ENCODE measurements around the gene TRIM60. TPM values are rescaled to one million over a fixed set of nuclear protein-coding genes. Genes with fewer than 3 reads are reported as not detected.
"Not testable (repeated sequence)": the region's sequence is repeated elsewhere in the genome, so short reads cannot be mapped to it uniquely, and the experiment has no call there.

Gene TRIM60
- total RNA-seq, 1 donor from 2014 or later = not detected

GRCh38 chr4:165010991-165011390, 20.8 kb upstream of the TRIM60 start:
- no peak for DNase-seq (ENCODE audit: low read depth, low spot score)
- Mint-ChIP-seq H3K4me3 (no peak overlapping the region), H3K27ac (ENCODE audit: unreplicated experiment) (no peak overlapping the region), H3K36me3 (ENCODE audit: low read depth) (no peaks in the 10 kb centered on the region), H3K9me3 (no peaks in the 10 kb centered on the region), H3K27me3 (ENCODE audit: low read depth) (no peaks in the 10 kb centered on the region), H3K4me1 (no peaks in the 10 kb centered on the region)
- TF ChIP-seq CTCF (conservative IDR thresholded peaks at IDR 0.05) = no peak

- no peak for TF ChIP-seq CTCF (conservative IDR thresholded peaks at IDR 0.05)
- no peaks in the 10 kb centered on the region for H3K9me3 Mint-ChIP-seq
- H3K4me3 Mint-ChIP-seq = no peak overlapping the region
- no peak for DNase-seq (ENCODE audit: low read depth, low spot score)
- no peaks in the 10 kb centered on the region for H3K4me1 Mint-ChIP-seq
- H3K36me3 Mint-ChIP-seq (ENCODE audit: low read depth) = no peaks in the 10 kb centered on the region
- H3K27me3 Mint-ChIP-seq (ENCODE audit: low read depth) = no peaks in the 10 kb centered on the region
- H3K27ac Mint-ChIP-seq (ENCODE audit: unreplicated experiment) = no peak overlapping the region
Measured at GRCh38 chr4:165011403-165011802, 20.4 kb upstream of the TRIM60 start.

- TF ChIP-seq CTCF (conservative IDR thresholded peaks at IDR 0.05) = no peak
- H3K36me3 Mint-ChIP-seq (ENCODE audit: low read depth) = no peaks in the 10 kb centered on the region
- no peaks in the 10 kb centered on the region for H3K27me3 Mint-ChIP-seq (ENCODE audit: low read depth)
- H3K9me3 Mint-ChIP-seq = no peaks in the 10 kb centered on the region
- H3K4me3 Mint-ChIP-seq = no peak overlapping the region
- H3K4me1 Mint-ChIP-seq = no peaks in the 10 kb centered on the region
- H3K27ac Mint-ChIP-seq (ENCODE audit: unreplicated experiment) = no peak overlapping the region
- DNase-seq (ENCODE audit: low read depth, low spot score) = no peak
Measured at GRCh38 chr4:165013691-165014090, 18.1 kb upstream of the TRIM60 start.

- TF ChIP-seq CTCF (conservative IDR thresholded peaks at IDR 0.05) = peak; percentile 31
- Mint-ChIP-seq H3K4me3 (no peak overlapping the region), H3K36me3 (ENCODE audit: low read depth) (no peaks in the 10 kb centered on the region), H3K27ac (ENCODE audit: unreplicated experiment) (no peak overlapping the region), H3K27me3 (ENCODE audit: low read depth) (no peaks in the 10 kb centered on the region), H3K9me3 (no peaks in the 10 kb centered on the region), H3K4me1 (no peaks in the 10 kb centered on the region)
- DNase-seq (ENCODE audit: low read depth, low spot score) = no peak
Measured at GRCh38 chr4:165016971-165017370, 14.8 kb upstream of the TRIM60 start.

GRCh38 chr4:165019995-165020394, 11.8 kb upstream of the TRIM60 start:
- H3K27ac Mint-ChIP-seq (ENCODE audit: unreplicated experiment); DNase-seq (ENCODE audit: low read depth, low spot score); H3K27me3 Mint-ChIP-seq (ENCODE audit: low read depth); H3K36me3 Mint-ChIP-seq (ENCODE audit: low read depth); H3K9me3 Mint-ChIP-seq; H3K4me1 Mint-ChIP-seq; H3K4me3 Mint-ChIP-seq: not testable (repeated sequence)

- not testable (repeated sequence) for H3K4me3 Mint-ChIP-seq; H3K27me3 Mint-ChIP-seq (ENCODE audit: low read depth); H3K36me3 Mint-ChIP-seq (ENCODE audit: low read depth); H3K27ac Mint-ChIP-seq (ENCODE audit: unreplicated experiment); H3K9me3 Mint-ChIP-seq; DNase-seq (ENCODE audit: low read depth, low spot score); H3K4me1 Mint-ChIP-seq
Measured at GRCh38 chr4:165025782-165026181, 6.0 kb upstream of the TRIM60 start.

All from neural crest cell (in vitro differentiated cells).